Kidney epithelial cell (primary cell): ENCODE results near the gene KRTAP10-12. TPM values are rescaled to one million over a fixed set of nuclear protein-coding genes. Genes with fewer than 3 reads are reported as not detected.

Experiments used
- DNase-seq: peaks from one replicate; pipeline ENCODE4 v3.0.0-alpha.2; 2010; ENCODE audit warnings: low read depth
- H3K27me3 ChIP-seq: 2 replicates; pipeline ENCODE4 v1.6.0; 2011; ENCODE audit warnings: low read length; ENCODE audit not compliant: control insufficient read depth, insufficient read depth
- H3K36me3 ChIP-seq: 2 replicates; pipeline ENCODE4 v1.5.1; 2011; ENCODE audit warnings: low read length; ENCODE audit not compliant: control insufficient read depth, insufficient read depth
- H3K4me3 ChIP-seq: 2 replicates; pipeline ENCODE4 v1.5.1; 2011; ENCODE audit warnings: low read depth, mild to moderate bottlenecking, control low read depth, low read length
- CTCF ChIP-seq: IDR thresholded peaks from 2 replicates; pipeline ENCODE4 v1.5.1; 2011; ENCODE audit warnings: mild to moderate bottlenecking, moderate library complexity, low read length, control low read depth, inconsistent platforms; ENCODE audit not compliant: insufficient read depth, poor library complexity, severe bottlenecking
- total RNA-seq: library from RNA; depleted of rRNA; stranded (reverse); fragments of >200 nt; gene quantifications from 2 replicates; pipeline ENCODE4 v1.2.3, GENCODE V29; 2015

KRTAP10-12 gene
- total RNA-seq, 1 donor from 2014 or later: not detected

DNA sequence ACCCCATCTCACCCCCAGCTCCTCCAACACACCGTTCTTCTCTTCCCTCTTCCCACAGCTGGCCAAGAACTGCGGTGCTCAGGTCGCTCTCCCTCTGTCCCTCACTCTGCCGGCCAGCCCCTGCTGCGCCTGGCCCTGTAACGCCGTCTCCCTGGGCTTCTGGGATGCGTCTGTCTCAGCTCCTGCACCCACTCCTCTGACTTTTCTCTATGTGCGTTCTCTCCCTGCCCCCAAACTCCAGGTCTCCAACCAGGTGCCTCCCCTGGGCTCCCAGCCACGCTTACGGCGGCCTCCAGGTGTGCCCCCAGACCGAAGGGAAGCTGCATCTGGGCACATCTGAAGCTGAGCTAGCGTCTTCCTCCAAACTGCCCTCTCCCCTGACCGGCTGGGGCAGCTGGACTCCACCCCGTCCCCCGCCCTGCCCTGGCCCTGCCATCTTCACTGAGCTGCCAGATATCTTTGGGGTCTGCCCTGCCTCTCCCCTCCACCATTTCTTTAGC is 2.6 kb downstream of the KRTAP10-12 start:
- Histone ChIP-seq H3K36me3 (no peaks in the 10 kb centered on the region), H3K27me3 (peaks cover 58% of the 10 kb centered on the region), H3K4me3 (no peak overlapping the region)
- no peak for DNase-seq
- TF ChIP-seq CTCF: no peak

DNA sequence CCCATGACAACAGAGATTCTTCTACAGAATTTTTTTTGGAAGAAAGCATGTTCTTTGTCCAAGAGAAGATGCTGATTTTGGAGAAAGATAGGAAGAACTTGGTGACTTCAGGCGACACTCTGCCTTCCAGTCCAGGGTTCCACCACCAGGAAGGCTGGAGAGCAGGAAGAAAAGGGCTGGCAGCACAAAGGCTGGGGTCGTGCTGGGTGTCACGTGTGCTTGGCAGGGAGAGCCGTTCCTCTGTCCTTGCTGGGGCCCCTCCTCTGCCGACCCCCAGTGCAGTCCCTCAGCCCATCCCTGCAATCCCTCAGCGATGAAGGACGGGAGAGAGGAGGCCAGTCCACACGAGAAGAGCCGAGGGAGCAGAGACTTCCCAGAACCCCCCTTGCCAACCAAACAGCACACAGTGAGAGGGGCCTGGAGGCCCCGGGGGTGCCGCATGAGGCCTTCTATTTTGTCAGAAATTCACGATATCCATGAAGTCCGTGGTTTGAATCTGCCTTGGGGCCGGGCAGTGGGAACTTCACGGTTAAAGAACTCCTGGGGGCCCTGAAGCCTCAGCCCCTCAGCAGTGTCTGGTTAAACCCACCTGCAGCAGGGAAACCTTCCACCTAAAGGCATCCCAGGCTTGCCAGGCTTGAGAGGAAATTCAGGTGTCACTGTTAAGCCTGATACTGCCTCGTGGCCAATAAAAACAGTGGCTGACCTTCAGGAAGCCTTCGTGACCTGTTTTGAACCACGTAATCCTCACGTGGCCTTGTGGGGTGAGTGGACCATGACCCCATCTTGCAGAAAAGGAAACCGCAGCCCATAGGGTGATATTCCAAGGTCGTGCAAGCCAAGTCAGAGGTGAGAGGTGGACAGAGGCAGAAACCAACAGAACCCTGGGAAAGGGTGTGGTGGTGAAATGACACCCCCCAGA is 3.4 kb downstream of the KRTAP10-12 start:
- no peak for TF ChIP-seq CTCF
- no peaks in the 10 kb centered on the region for H3K36me3 ChIP-seq
- H3K27me3 ChIP-seq: peaks cover 62% of the 10 kb centered on the region
- no peak overlapping the region for H3K4me3 ChIP-seq
- DNase-seq: no peak

DNA sequence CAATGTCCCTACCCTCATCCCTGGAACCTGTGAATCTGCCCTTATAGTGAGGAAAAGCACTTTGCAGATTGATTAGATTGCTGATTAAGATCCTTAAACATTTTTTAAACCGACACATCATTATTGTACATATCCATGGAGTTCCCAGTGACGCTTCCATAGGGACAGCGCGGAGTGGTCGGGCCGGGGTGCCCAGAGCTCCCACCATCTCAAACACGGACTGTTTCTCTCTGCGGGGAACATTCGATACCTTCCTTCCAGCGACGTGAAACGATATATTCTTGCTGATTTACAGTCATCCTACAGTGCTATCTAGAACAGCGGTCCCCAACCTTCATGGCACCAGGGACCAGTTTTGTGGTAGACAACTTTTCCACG is 4.0 kb downstream of the KRTAP10-12 start:
- H3K4me3 ChIP-seq: no peak overlapping the region
- H3K27me3 ChIP-seq: peaks cover 64% of the 10 kb centered on the region
- TF ChIP-seq CTCF: no peak
- H3K36me3 ChIP-seq: no peaks in the 10 kb centered on the region
- DNase-seq: no peak

GRCh38 chr21:44701541-44701940 is 4.6 kb downstream of the KRTAP10-12 start:
- TF ChIP-seq CTCF: no peak
- no peaks in the 10 kb centered on the region for H3K36me3 ChIP-seq
- H3K4me3 ChIP-seq: no peak overlapping the region
- no peak for DNase-seq
- peaks cover 69% of the 10 kb centered on the region for H3K27me3 ChIP-seq

DNA sequence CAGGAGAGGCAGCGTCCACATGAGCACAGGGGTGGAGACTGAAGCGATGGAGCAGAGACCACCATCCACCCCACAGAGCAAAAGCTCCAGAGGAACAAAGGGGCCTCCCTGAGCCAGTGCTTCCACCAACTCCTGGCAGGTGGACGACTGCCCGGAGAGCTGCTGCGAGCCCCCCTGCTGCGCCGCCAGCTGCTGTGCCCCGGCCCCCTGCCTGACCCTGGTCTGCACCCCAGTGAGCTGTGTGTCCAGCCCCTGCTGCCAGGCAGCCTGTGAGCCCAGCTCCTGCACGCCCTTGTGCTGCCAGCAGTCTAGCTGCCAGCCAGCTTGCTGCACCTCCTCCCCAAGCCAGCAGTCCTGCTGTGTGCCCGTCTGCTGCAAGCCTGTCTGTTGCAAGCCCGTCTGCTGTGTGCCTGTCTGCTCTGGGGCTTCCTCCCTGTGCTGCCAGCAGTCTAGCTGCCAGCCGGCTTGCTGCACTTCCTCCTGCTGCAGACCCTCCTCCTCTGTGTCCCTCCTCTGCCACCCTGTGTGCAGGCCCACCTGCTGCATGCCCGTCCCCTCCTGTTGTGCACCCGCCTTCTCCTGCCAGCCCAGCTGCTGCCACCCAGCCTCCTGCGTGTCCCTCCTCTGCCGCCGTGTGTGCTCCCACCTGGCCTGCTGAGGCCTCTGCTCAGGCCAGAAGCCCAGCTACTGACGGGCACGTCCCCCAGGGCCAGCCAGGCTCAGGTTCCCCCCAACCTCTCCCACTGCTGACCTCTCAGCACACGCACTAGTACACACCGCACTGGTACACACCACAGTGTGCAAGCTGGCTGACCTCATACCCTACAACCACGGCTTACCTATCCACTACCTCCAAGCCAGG is 5.4 kb downstream of the KRTAP10-12 start:
- Histone ChIP-seq H3K36me3 (no peaks in the 10 kb centered on the region), H3K27me3 (peaks cover 74% of the 10 kb centered on the region), H3K4me3 (no peak overlapping the region)
- no peak for DNase-seq
- no peak for TF ChIP-seq CTCF
